Regular cardiac myocyte (primary cell): ENCODE measurements around the gene GSTM3. TPM values are rescaled to one million over a fixed set of nuclear protein-coding genes. Genes with fewer than 3 reads are reported as not detected.

Source experiments
- total RNA-seq: library from RNA; depleted of rRNA; stranded (reverse); fragments of >200 nt; gene quantifications from 2 replicates; pipeline ENCODE4 v1.2.3, GENCODE V29; 2014

Gene GSTM3
- total RNA-seq, result 35.7 and 87.9 TPM in 2 replicates

GRCh38 chr1:109740615-109741373, at the start of gene GSTM3:
TSS of gene GSTM3 (minus strand) at chr1:109741038. CDS start at chr1:109740287, 751 bp downstream.

GRCh38 chr1:109763646-109764415, 23.0 kb upstream of the GSTM3 start, which contains the start of gene EPS8L3:
TSS of gene EPS8L3 (minus strand) at chr1:109763923. CDS start at chr1:109761749, 2,174 bp downstream.

GRCh38 chr1:109711593-109712320, 29.1 kb downstream of the GSTM3 start, which contains the start of gene GSTM5:
TSS of gene GSTM5 (plus strand) at chr1:109712251. CDS start at chr1:109712313, 62 bp downstream.

GRCh38 chr1:109687641-109688499, 53.0 kb downstream of the GSTM3 start, which contains the start of gene GSTM1:
TSS of gene GSTM1 (plus strand) at chr1:109687817. CDS start at chr1:109687874, 57 bp downstream.

Other genes starting within 250 kb of the GSTM3 start
- gene CYB561D1, start 246.9 kb downstream of the GSTM3 start, total RNA-seq, result 5.8 and 6.2 TPM in 2 replicates
- gene AMIGO1, start 231.3 kb downstream of the GSTM3 start, total RNA-seq, result 0.58 and 1.7 TPM in 2 replicates
- under 0.01 TPM in 1 of 2 replicates, not detected in the other for gene GPR61, start 201.2 kb downstream of the GSTM3 start, total RNA-seq
- gene GNAI3, start 192.4 kb downstream of the GSTM3 start, total RNA-seq, result 15.2 and 19.9 TPM in 2 replicates
- gene GNAT2, start 121.4 kb downstream of the GSTM3 start, total RNA-seq, result under 0.01 TPM in 2 replicates
- gene AMPD2, start 121.2 kb downstream of the GSTM3 start, total RNA-seq, result 84.5 and 98.4 TPM in 2 replicates
- 3.5 and 7.9 TPM in 2 replicates for gene GSTM4, start 84.9 kb downstream of the GSTM3 start, total RNA-seq
- 5.4 and 17.5 TPM in 2 replicates for gene GSTM2, start 73.0 kb downstream of the GSTM3 start, total RNA-seq
- gene GSTM1, start 53.2 kb downstream of the GSTM3 start, total RNA-seq, result 7.0 TPM in 1 of 2 replicates, not detected in the other
- gene GSTM5, start 28.8 kb downstream of the GSTM3 start, total RNA-seq, result 0.19 and 3.9 TPM in 2 replicates
- not detected in 2 replicates for gene EPS8L3, start 22.9 kb upstream of the GSTM3 start, total RNA-seq
- 15.0 and 39.7 TPM in 2 replicates for gene CSF1, start 169.8 kb upstream of the GSTM3 start, total RNA-seq
- 54.7 and 59.2 TPM in 2 replicates for gene AHCYL1, start 243.7 kb upstream of the GSTM3 start, total RNA-seq